ENCODE results near the gene ACER2. TPM values are rescaled to one million over a fixed set of nuclear protein-coding genes. Genes with fewer than 3 reads are reported as not detected.
"Not testable (repeated sequence)": the region's sequence is repeated elsewhere in the genome, so short reads cannot be mapped to it uniquely, and the experiment has no call there.

The ACER2 gene
- total RNA-seq, 4 donors from 2014 or later = 10.0 to 21.4 (median 18.4) TPM

GRCh38 chr9:19411316-19411715, 2.5 kb downstream of the ACER2 start:
- DNase-seq (ENCODE audit: low spot score in 2 of 2) = no peak
- intact Hi-C loops (cut with DNase I; ENCODE audit: low total_unique reads) = no loop called here
- WGBS, 2 donors = 56 to 78% methylated on average over 8 of the region's 8 CpGs
- H3K4me3 ChIP-seq (ENCODE audit: low read depth, poor library complexity, severe bottlenecking) = no peak overlapping the region
- TF ChIP-seq, protein P1, sequence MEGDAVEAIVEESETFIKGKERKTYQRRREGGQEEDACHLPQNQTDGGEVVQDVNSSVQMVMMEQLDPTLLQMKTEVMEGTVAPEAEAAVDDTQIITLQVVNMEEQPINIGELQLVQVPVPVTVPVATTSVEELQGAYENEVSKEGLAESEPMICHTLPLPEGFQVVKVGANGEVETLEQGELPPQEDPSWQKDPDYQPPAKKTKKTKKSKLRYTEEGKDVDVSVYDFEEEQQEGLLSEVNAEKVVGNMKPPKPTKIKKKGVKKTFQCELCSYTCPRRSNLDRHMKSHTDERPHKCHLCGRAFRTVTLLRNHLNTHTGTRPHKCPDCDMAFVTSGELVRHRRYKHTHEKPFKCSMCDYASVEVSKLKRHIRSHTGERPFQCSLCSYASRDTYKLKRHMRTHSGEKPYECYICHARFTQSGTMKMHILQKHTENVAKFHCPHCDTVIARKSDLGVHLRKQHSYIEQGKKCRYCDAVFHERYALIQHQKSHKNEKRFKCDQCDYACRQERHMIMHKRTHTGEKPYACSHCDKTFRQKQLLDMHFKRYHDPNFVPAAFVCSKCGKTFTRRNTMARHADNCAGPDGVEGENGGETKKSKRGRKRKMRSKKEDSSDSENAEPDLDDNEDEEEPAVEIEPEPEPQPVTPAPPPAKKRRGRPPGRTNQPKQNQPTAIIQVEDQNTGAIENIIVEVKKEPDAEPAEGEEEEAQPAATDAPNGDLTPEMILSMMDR (IDR thresholded peaks at IDR 0.05) = no peak
- no peak for TF ChIP-seq POLR2A (IDR thresholded peaks at IDR 0.05)

DNA sequence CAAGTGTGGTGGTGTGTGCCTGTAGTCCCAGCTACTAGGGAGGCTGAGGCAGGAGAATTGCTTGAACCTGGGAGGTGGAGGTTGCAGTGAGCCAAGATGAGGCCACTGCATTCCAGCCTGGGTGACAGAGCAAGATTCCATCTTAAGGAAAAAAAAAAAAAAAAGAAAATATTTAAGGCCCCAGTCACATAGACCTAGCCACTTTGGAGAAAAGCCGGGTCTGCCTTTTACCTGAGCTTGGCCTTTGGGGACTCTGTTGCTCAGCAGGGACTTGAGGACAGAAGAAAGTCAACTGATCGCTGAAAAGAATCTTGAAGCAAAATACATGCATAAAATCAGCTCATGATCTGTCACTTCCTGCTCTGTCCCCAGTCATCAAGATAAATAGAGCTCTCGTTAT, 4.6 kb downstream of the ACER2 start:
- H3K4me3 ChIP-seq (ENCODE audit: low read depth, poor library complexity, severe bottlenecking); intact Hi-C loops (cut with DNase I; ENCODE audit: low total_unique reads); DNase-seq (ENCODE audit: low spot score in 2 of 2): not testable (repeated sequence)
- WGBS, 2 donors = 67 to 80% methylated on average over 3 of the region's 3 CpGs

- no peak for DNase-seq (ENCODE audit: low spot score in 2 of 2)
- TF ChIP-seq, protein P1 (IDR thresholded peaks at IDR 0.05) = no peak
- no peak for TF ChIP-seq POLR2A (IDR thresholded peaks at IDR 0.05)
- intact Hi-C loops (cut with DNase I; ENCODE audit: low total_unique reads) = no loop called here
- no peak overlapping the region for H3K4me3 ChIP-seq (ENCODE audit: low read depth, poor library complexity, severe bottlenecking)
- WGBS, 2 donors = 97 to 98% methylated on average over 2 of the region's 2 CpGs
Observed at GRCh38 chr9:19416143-19416542, 7.3 kb downstream of the ACER2 start.

DNA sequence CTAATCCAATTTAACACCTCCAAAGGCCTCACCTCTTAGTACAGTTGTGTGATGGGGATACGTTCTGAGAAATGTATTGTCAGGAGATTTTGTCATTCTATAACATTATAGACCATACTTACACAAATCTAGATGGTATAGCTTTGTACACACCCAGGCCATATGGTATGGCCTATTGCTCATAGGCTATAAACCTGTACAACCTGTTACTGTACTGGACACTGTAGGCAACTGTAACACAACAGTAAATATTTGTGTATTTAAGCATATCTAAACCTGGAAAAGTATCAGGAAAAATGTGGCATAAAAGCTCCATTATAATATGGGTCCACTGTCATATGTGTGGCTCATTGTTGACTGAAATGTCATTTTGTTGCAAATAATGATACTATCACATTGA, 12.1 kb downstream of the ACER2 start:
- no peak overlapping the region for H3K4me3 ChIP-seq (ENCODE audit: low read depth, poor library complexity, severe bottlenecking)
- no peak for DNase-seq (ENCODE audit: low spot score in 2 of 2)
- intact Hi-C loops (cut with DNase I; ENCODE audit: low total_unique reads) = no loop called here
- WGBS, 2 donors = 90 to 95% methylated on average over 1 of the region's 1 CpG
- TF ChIP-seq, protein P1 (IDR thresholded peaks at IDR 0.05) = no peak
- no peak for TF ChIP-seq POLR2A (IDR thresholded peaks at IDR 0.05)

GRCh38 chr9:19423163-19423562, 14.4 kb downstream of the ACER2 start:
- TF ChIP-seq, protein P1 (IDR thresholded peaks at IDR 0.05) = no peak
- TF ChIP-seq POLR2A (IDR thresholded peaks at IDR 0.05) = no peak
- DNase-seq (ENCODE audit: low spot score in 2 of 2) = no peak
- intact Hi-C loops (cut with DNase I; ENCODE audit: low total_unique reads) = no loop called here
- H3K4me3 ChIP-seq (ENCODE audit: low read depth, poor library complexity, severe bottlenecking) = no peak overlapping the region
- 98% methylated on average over 3 of the region's 3 CpGs for WGBS, 2 donors

DNA sequence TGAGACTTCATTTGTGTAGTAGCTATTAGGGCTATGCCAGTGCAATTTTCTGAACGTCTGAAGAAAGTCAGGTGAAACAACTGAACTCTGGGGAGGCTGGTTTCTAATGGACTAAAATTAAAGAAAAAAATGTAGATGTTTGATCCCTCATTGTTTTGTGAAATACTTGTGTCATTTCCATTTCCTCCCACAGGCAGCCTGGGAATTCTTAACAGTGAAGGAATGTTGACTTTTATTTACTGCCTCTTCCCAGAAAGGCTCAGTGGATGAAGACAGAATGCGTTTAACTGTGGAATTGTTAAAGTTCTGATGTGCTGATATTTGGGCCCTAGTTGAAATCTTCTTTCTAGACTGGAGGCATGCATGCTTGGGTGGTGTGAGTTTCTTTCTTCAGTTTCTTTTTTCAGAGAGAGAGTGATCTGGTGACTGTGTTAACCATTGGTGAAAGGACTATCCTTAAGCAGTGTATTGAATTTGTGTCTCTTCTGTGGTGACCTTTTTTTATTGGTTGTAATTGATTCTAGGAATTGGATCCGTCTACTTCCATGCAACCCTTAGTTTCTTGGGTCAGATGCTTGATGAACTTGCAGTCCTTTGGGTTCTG, 15.5 kb downstream of the ACER2 start:
- no peak for DNase-seq (ENCODE audit: low spot score in 2 of 2)
- 57 to 59% methylated on average over 3 of the region's 3 CpGs for WGBS, 2 donors
- intact Hi-C loops (cut with DNase I; ENCODE audit: low total_unique reads) = no loop called here
- no peak overlapping the region for H3K4me3 ChIP-seq (ENCODE audit: low read depth, poor library complexity, severe bottlenecking)
- TF ChIP-seq, protein P1 (IDR thresholded peaks at IDR 0.05) = no peak
- no peak for TF ChIP-seq POLR2A (IDR thresholded peaks at IDR 0.05)

Measured in lower leg skin (tissue), 4 donors.